GM18861 (cell line): Measurements from ENCODE around the gene ANKRD27.
"Not testable (repeated sequence)": the region's sequence is repeated elsewhere in the genome, so short reads cannot be mapped to it uniquely, and the experiment has no call there.

ENCODE experiments used
- ATAC-seq: cut with Tn5 transposase; IDR thresholded peaks from one replicate; pipeline ENCODE4 v1.9.1; 2021; ENCODE audit not compliant: unreplicated experiment

Gene ANKRD27

GRCh38 chr19:32653599-32653915 lies 21.4 kb downstream of the ANKRD27 start:
- ATAC-seq: no peak

DNA sequence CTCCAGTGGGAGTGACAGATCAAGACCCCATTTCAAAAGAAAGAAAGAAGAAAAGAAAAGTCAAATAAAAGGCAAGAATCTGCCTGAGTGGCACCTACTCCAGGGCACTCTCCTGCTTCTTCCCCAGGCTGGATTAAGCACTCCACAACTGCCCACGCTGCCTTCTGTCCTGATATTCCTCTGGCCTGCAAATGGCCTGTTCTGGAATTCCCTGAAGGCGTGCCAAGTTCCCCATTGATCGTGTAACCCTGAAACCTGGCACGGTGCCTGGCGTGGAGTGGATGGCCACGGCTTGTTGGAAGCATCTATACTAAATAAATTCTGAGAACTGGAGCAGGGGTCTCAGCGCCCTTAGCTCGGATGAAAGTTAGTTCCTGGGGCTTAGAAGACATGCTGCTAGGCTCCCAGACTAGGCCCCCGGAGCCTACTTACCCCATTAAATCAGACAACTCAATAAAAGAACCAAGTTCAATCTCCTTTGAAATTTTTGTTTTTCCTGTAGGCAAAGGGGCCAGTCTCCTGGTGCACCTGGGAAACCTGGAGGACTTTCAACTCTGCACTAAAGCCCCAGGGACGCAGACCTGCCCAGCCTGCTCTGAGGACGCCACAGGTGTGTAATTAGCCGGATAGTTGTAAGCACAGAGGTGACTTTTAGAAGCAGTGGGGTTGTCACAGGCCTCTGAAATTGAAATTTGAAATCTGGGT lies 21.9 kb downstream of the ANKRD27 start:
- no peak for ATAC-seq

DNA sequence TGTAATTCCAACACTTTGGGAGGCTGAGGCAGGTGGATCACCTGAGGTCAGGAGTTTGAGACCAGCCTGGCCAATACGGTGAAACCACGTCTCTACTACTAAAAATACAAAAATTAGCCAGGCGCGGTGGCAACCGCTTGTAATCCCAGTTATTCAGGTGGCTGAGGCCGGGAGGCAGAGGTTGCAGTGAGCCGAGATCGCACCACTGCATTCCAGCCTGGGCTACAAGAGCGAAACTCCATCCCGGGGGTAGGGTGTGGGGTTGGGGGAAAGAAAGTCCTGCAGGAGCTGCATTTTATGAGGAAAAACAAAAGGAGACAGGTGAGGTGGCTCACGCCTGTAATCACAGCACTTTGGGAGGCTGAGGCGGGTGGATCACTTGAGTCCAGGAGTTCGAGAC lies 22.6 kb downstream of the ANKRD27 start:
- not testable (repeated sequence) for ATAC-seq

GRCh38 chr19:32651729-32652140 lies 23.2 kb downstream of the ANKRD27 start:
- ATAC-seq: no peak

DNA sequence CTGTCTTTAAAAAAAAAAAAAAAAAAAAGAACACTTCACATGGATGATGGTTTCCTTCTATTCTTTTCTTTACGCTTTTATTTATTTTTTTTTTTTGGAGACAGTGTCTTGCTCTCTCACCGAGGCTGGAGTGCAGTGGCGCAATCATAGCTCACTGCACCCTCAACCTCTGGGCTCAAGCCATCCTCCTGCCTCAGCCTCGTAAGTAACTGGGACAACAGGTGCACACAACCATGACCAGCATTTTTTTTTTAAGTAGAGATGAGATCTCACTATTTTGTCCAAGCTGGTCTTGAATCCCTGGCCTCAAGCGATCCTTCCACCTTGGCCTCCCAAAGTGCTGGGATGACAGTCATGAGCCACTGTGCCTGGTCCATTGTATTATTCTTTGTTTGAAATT lies 24.3 kb downstream of the ANKRD27 start:
- no peak for ATAC-seq

DNA sequence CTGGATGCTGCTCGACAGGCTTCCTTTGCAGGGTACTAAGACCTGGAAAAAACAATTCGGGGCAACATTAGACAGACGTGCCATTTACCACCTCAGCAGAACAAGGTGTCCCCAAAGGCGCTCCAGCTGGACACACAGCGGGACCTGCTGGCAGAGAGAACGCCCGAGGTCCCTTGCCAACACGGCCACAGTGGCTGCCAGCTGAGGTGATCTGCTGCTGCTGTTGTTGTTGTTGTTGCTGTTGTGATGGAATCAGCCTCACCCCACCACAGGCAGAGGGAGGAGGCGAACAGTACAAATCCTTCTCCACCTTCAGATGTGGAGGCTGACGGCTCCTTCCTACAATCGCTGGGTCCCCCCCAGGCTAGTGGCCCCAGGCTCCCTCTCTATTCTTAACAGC lies 25.2 kb downstream of the ANKRD27 start:
- no peak for ATAC-seq

- ATAC-seq: no peak
These were observed 27.6 kb downstream of the ANKRD27 start for GRCh38 chr19:32647361-32647760.

- ATAC-seq: no peak
These were observed 28.4 kb downstream of the ANKRD27 start for GRCh38 chr19:32646556-32646955.

DNA sequence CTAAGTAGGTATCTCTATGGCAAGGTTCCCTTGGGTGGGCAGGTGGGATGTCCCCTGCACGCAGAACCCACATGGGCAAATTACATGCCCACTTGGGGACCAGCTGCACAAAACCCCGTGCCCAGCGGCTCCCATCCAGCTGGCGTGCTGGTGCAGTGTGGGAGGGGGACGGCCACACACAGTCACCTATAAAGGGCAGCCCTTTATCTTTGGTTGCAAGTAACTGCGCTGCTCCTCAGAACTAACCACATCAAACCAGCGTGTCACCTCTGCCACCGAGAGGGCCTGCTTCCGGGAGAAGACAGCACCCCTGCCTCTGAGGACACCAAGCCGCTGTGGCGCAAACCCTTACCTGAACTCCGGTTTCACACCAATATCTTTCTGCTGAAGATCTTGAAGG lies 32.2 kb downstream of the ANKRD27 start:
- ATAC-seq: no peak

GRCh38 chr19:32638625-32639024 lies 36.4 kb downstream of the ANKRD27 start:
- ATAC-seq: no peak

DNA sequence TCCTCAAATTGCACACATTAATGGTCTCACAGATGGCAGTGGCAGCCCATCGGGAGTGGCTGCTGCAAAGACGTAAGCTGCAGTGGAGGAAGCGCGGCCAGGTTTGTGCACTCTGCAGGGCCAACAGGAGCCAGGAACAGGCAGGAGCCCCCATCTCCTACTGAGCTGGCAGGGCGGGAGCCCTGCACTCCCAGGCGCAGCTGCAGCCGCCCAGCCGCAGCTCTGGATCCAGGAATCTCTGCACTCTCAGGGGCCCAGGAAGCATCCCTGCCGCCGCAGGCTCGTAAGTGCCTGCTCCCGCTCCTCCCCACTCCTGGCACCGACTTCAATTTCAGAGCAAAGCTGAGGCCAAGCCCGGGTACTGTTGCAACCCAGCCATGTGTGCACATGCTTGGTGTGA lies 37.5 kb downstream of the ANKRD27 start:
- ATAC-seq: no peak

DNA sequence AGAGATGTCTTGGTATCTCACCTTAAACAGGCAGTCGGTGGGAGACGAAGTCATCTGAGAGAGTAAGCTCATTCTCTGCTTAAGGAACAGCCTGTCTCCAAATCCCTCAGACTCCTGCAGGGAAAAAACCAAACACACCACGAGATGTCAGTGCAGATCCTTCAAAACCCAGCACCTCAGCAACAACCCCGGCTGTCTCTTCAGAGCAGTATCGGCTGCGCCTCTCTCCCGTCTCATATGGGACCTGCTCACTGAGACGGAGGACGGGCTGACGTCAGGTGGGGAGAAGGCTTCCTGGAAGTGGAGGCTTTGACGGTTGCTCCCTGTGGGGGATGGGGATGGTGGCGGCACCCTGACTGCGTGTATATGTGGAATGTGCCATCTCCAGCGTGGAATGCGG lies 43.6 kb downstream of the ANKRD27 start:
- no peak for ATAC-seq

DNA sequence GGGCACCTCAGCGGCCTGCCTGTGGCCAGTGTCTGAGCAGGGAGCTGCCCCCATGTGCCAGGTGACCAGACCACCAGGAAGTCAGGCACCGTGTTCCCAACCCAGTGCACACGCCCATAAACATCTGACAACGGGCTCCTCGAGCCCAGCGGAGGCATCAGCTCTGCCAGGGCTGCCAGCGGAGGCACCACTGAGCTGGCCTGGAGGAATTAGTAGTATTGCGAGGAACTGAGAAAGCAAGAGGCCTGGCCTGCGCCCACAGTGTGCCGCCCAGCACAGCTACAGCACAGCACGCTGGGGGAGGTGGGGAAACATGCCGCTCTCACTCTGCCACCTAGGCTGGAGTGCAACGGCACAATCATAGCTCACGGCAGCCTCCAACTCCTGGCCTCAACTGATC lies 44.6 kb downstream of the ANKRD27 start:
- ATAC-seq: no peak

DNA sequence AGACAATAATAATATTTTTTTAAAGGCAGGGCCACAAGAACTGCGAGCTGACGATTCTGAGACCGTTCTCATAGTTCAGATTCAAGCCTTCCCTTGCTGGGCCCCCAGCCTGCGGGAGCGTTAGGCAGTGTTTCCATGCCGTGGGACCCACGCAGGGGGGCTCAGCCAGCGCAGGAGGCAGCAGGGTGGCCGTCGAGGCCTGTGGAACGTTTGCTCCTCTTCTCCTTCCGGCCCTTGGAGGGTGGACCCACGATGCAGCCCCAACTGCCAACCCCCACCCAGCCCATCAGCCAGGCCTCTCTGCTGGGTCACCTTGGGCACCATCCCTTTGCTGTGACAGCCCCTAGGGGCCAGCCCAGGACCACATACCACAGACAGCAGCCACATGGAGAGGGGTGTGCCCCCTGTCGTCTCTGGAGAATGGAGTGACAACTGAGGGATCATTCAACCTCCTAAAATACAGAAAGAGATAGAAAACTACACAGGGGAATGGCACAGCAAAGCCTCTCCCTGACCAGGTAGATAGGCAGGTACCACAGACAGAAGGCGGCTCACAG lies 47.2 kb downstream of the ANKRD27 start:
- no peak for ATAC-seq

- no peak for ATAC-seq
These were observed 48.0 kb downstream of the ANKRD27 start for GRCh38 chr19:32626969-32627368.

DNA sequence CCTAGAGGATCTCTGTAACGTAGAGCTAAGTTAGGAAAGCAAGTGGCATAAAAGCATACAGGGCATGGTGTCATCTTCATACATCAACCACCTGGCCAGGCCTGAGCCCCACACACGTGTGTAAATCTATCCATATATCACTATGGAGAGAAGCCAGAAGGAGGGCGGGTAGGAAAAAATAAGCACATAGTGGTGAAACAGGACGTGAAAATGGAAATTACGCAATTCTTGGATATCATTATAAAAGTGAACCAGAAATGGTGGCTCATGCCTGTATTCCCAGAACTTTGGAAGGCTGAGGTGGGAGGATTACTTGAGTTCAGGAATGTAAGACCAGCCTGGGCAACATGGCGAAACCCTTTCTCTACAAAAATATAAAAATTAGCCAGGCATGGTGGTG lies 50.6 kb downstream of the ANKRD27 start:
- ATAC-seq: no peak

DNA sequence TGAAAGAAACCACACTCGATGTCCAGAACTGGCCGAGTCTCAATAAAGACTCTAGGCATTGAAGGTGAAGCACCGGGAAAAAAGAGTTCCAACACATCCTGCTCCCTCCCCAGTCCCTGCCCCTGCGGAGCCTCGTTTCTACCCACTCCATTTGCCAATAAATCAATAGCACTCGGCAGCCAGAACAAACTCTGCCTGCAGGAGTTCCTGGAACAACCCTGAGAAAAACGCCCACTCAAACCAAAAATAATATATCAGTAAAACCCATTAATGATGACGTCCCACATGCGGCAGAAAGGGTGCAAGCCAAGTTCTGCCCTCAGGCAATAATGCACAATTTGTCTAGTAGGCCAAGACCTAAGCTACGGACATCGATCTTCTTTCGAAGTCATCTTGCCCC lies 53.0 kb downstream of the ANKRD27 start:
- ATAC-seq: no peak

DNA sequence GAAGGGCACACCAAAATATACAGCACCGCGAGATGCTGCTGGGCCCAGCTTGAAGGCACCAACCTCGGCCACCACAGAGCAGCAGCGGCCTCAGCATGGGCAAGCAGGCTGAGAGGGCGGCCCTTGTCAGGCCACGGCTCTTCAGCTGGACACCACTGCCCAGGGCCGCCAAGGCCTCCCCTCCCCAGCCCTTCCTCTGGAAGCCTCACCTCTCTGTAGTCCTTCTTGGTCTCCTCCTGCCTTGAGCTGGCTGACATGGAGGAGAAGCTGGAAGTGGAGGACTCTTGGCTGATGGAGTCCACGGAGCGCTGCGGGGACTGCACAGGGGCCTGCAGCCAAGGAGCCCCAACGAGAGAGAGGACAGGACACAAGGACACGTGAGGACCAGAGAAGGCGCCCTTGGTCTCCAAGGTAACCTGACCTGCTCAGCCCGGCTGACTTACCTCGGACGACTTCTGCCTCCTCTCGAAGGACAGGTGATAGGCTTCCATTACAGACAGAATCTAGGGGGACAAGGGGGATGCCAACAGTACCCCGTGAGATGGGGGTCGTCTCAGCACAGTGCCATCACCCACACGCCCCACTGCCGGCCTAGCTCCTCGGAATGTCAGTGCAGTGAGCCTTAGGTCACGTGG lies 55.8 kb downstream of the ANKRD27 start:
- no peak for ATAC-seq

DNA sequence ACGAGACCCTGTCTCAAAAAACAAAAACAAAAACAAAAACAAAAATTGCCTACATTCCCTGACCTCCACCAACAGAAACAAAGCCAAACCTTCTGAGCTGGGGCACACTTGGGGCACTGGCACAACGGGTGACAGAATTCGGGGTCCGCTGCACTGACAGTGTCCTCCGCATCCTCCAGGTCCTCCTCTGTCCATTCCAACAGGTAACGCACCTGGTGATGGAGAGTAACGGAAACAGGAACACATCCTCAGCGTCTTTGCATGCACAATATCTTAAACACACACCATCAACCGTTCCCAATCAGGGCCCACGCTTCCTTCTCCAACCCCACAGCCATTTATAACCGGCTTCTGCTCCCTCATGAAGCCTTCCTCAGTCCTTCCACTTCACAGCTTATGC lies 59.4 kb downstream of the ANKRD27 start:
- no peak for ATAC-seq

- no peak for ATAC-seq
These were observed 60.1 kb downstream of the ANKRD27 start for GRCh38 chr19:32614916-32615315.

GRCh38 chr19:32613008-32613407 lies 62.0 kb downstream of the ANKRD27 start:
- no peak for ATAC-seq

GRCh38 chr19:32611161-32611560 lies 63.8 kb downstream of the ANKRD27 start:
- ATAC-seq: no peak

GRCh38 chr19:32607479-32607878 lies 67.5 kb downstream of the ANKRD27 start:
- ATAC-seq: no peak
